Measurements from ENCODE around the gene NECTIN1. TPM values are rescaled to one million over a fixed set of nuclear protein-coding genes. Genes with fewer than 3 reads are reported as not detected.

Gene NECTIN1
- total RNA-seq, 1 donor, result 5.8 TPM

GRCh38 chr11:119666061-119666460, 62.9 kb downstream of the NECTIN1 start:
- no peaks in the 10 kb centered on the region for H4K20me1 ChIP-seq (ENCODE audit: insufficient read depth, low read length)
- H3K36me3 ChIP-seq (ENCODE audit: insufficient read depth, low read length), result no peaks in the 10 kb centered on the region
- H3K4me2 ChIP-seq (ENCODE audit: insufficient read depth, low read length), result no peak overlapping the region
- TF ChIP-seq CTCF (IDR thresholded peaks at IDR 0.05; ENCODE audit: extremely low read depth, low read depth, low read length), result no peak
- no peaks in the 10 kb centered on the region for H3K79me2 ChIP-seq (ENCODE audit: insufficient read depth, low read length)
- H3K4me3 ChIP-seq (ENCODE audit: insufficient read depth, low read length), result no peak overlapping the region
- no peak for DNase-seq (ENCODE audit: insufficient read length, low spot score, missing footprints)
- no peaks in the 10 kb centered on the region for H3K9me3 ChIP-seq (ENCODE audit: low read depth, low read length)
- peaks cover 3% of the 10 kb centered on the region for H3K4me1 ChIP-seq (ENCODE audit: insufficient read depth, low read length)
- H3K27me3 ChIP-seq (ENCODE audit: insufficient read depth, low read length), result no peaks in the 10 kb centered on the region
- no peak overlapping the region for H2AFZ ChIP-seq (ENCODE audit: low read length)
- no peak overlapping the region for H3K27ac ChIP-seq (ENCODE audit: low read depth, low read length)

- Histone ChIP-seq H3K36me3 (ENCODE audit: insufficient read depth, low read length) (no peaks in the 10 kb centered on the region), H3K4me3 (ENCODE audit: insufficient read depth, low read length) (no peak overlapping the region), H4K20me1 (ENCODE audit: insufficient read depth, low read length) (no peaks in the 10 kb centered on the region), H3K4me1 (ENCODE audit: insufficient read depth, low read length) (no peaks in the 10 kb centered on the region), H2AFZ (ENCODE audit: low read length) (no peak overlapping the region), H3K9me3 (ENCODE audit: low read depth, low read length) (no peaks in the 10 kb centered on the region), H3K79me2 (ENCODE audit: insufficient read depth, low read length) (no peaks in the 10 kb centered on the region), H3K4me2 (ENCODE audit: insufficient read depth, low read length) (no peak overlapping the region), H3K27me3 (ENCODE audit: insufficient read depth, low read length) (no peaks in the 10 kb centered on the region), H3K27ac (ENCODE audit: low read depth, low read length) (no peak overlapping the region)
- TF ChIP-seq CTCF (IDR thresholded peaks at IDR 0.05; ENCODE audit: extremely low read depth, low read depth, low read length), result no peak
- DNase-seq (ENCODE audit: insufficient read length, low spot score, missing footprints), result peak; percentile 75
Measured at GRCh38 chr11:119664701-119665420, 64.1 kb downstream of the NECTIN1 start.

GRCh38 chr11:119664063-119664572, 64.9 kb downstream of the NECTIN1 start:
- Histone ChIP-seq H3K36me3 (ENCODE audit: insufficient read depth, low read length) (no peaks in the 10 kb centered on the region), H3K79me2 (ENCODE audit: insufficient read depth, low read length) (no peaks in the 10 kb centered on the region), H3K4me1 (ENCODE audit: insufficient read depth, low read length) (no peaks in the 10 kb centered on the region), H3K4me2 (ENCODE audit: insufficient read depth, low read length) (no peak overlapping the region), H3K27ac (ENCODE audit: low read depth, low read length) (no peak overlapping the region), H3K9me3 (ENCODE audit: low read depth, low read length) (no peaks in the 10 kb centered on the region), H3K4me3 (ENCODE audit: insufficient read depth, low read length) (no peak overlapping the region), H2AFZ (ENCODE audit: low read length) (no peak overlapping the region), H3K27me3 (ENCODE audit: insufficient read depth, low read length) (no peaks in the 10 kb centered on the region), H4K20me1 (ENCODE audit: insufficient read depth, low read length) (no peaks in the 10 kb centered on the region)
- no peak for TF ChIP-seq CTCF (IDR thresholded peaks at IDR 0.05; ENCODE audit: extremely low read depth, low read depth, low read length)
- DNase-seq (ENCODE audit: insufficient read length, low spot score, missing footprints), result peak; percentile 46

GRCh38 chr11:119663279-119663678, 65.7 kb downstream of the NECTIN1 start:
- TF ChIP-seq CTCF (IDR thresholded peaks at IDR 0.05; ENCODE audit: extremely low read depth, low read depth, low read length), result no peak
- no peaks in the 10 kb centered on the region for H3K4me1 ChIP-seq (ENCODE audit: insufficient read depth, low read length)
- H2AFZ ChIP-seq (ENCODE audit: low read length), result no peak overlapping the region
- H3K9me3 ChIP-seq (ENCODE audit: low read depth, low read length), result no peaks in the 10 kb centered on the region
- H4K20me1 ChIP-seq (ENCODE audit: insufficient read depth, low read length), result no peaks in the 10 kb centered on the region
- no peak overlapping the region for H3K27ac ChIP-seq (ENCODE audit: low read depth, low read length)
- no peak overlapping the region for H3K4me3 ChIP-seq (ENCODE audit: insufficient read depth, low read length)
- no peaks in the 10 kb centered on the region for H3K27me3 ChIP-seq (ENCODE audit: insufficient read depth, low read length)
- DNase-seq (ENCODE audit: insufficient read length, low spot score, missing footprints), result peak; percentile 72
- no peaks in the 10 kb centered on the region for H3K79me2 ChIP-seq (ENCODE audit: insufficient read depth, low read length)
- H3K36me3 ChIP-seq (ENCODE audit: insufficient read depth, low read length), result no peaks in the 10 kb centered on the region
- no peak overlapping the region for H3K4me2 ChIP-seq (ENCODE audit: insufficient read depth, low read length)
